BJ (cell line): ENCODE results near the gene AAMP. TPM values are rescaled to one million over a fixed set of nuclear protein-coding genes. Genes with fewer than 3 reads are reported as not detected.

Experiments used
- CTCF ChIA-PET: fragments of 350-600 bp; formaldehyde crosslinking; extraction: SDS; loops from one replicate; lab custom pipeline; 2021; ENCODE audit warnings: antibody characterized with exemption, inconsistent platforms; lab: Yijun Ruan, JAX
- POLR2A ChIA-PET: fragments of 300-600 bp; sonication (Branson Sonifier 250); formaldehyde crosslinking; extraction: SDS; loops from one replicate; lab custom pipeline; 2021; ENCODE audit warnings: antibody characterized with exemption; lab: Charles Lee
- DNase-seq: peaks from one replicate; pipeline ENCODE4 v3.0.0-alpha.2; 2011; ENCODE audit warnings: low read depth
- H3K27me3 ChIP-seq: 2 replicates; pipeline ENCODE4 v1.6.0; 2011; ENCODE audit warnings: low read length; ENCODE audit not compliant: control insufficient read depth, insufficient read depth
- H3K36me3 ChIP-seq: 2 replicates; pipeline ENCODE4 v1.5.1; 2011; ENCODE audit warnings: low read length; ENCODE audit not compliant: control insufficient read depth, insufficient read depth
- H3K4me3 ChIP-seq: 2 replicates; pipeline ENCODE4 v1.5.1; 2011; ENCODE audit warnings: low read depth, mild to moderate bottlenecking, control low read depth, low read length
- CTCF ChIP-seq: IDR thresholded peaks from 2 replicates; pipeline ENCODE4 v1.5.1; 2011; ENCODE audit warnings: low read depth, mild to moderate bottlenecking, control low read depth, inconsistent platforms, low read length, moderate library complexity; ENCODE audit not compliant: insufficient read depth
- polyA plus RNA-seq: library from polyadenylated mRNA; depleted of rRNA; stranded (reverse); fragments of >200 nt; gene quantifications from 2 replicates; pipeline ENCODE4 v1.2.3, GENCODE V29; 2011

Gene AAMP
- polyA plus RNA-seq, 1 experiment = 84.9 TPM

- no peak for DNase-seq
- Histone ChIP-seq H3K27me3 (no peaks in the 10 kb centered on the region), H3K36me3 (no peaks in the 10 kb centered on the region; the same call in 1 of the 2 replicates), H3K4me3 (peak within 1 kb of the TSS; percentile 89)
- TF ChIP-seq CTCF = peak; percentile 56
- ChIA-PET POLR2A (no interaction called here), CTCF (interaction anchor here (0.6 to 17.8 kb wide), 20 partner anchors 9 to 584 kb away, joined by 3 to 244 read pairs (median 4); partner anchors contain the start of genes CATIP and CTDSP1)
These were observed 22.4 kb upstream of the AAMP start, which contains the start of gene TMBIM1 for GRCh38 chr2:218292048-218293014. TSS of gene TMBIM1 (minus strand) at chr2:218292503. CDS start at chr2:218282141, 10,362 bp downstream.

- no peak for DNase-seq
- CTCF ChIA-PET = interaction anchor here (0.6 to 17.8 kb wide), 12 partner anchors 9 to 584 kb away, joined by 3 to 244 read pairs (median 4); partner anchors contain the start of gene CATIP
- Histone ChIP-seq H3K36me3 (no peaks in the 10 kb centered on the region; the same call in 1 of the 2 replicates), H3K27me3 (no peaks in the 10 kb centered on the region), H3K4me3 (peak overlapping the region; percentile 89)
- POLR2A ChIA-PET = no interaction called here
- no peak for TF ChIP-seq CTCF
These were observed 21.5 kb upstream of the AAMP start for GRCh38 chr2:218291318-218292047.

GRCh38 chr2:218290316-218291261, 20.7 kb upstream of the AAMP start:
- TF ChIP-seq CTCF = no peak
- Histone ChIP-seq H3K27me3 (no peaks in the 10 kb centered on the region), H3K36me3 (no peaks in the 10 kb centered on the region; the same call in 1 of the 2 replicates), H3K4me3 (peak overlapping the region; percentile 89)
- ChIA-PET CTCF (interaction anchor here (1.0 to 4.2 kb wide), 5 partner anchors 12 to 106 kb away, joined by 3 to 38 read pairs (median 6); partner anchors contain the start of gene CATIP), POLR2A (interaction anchor here (0.6 kb wide), 1 partner anchor 64 kb away, joined by 3 read pairs; no protein-coding TSS in a partner anchor)
- DNase-seq = no peak

- DNase-seq = no peak
- H3K36me3 ChIP-seq = no peaks in the 10 kb centered on the region; the same call in 1 of the 2 replicates
These were observed 19.8 kb upstream of the AAMP start for GRCh38 chr2:218289639-218290315.

More at GRCh38 chr2:218289639-218290315, 19.8 kb upstream of the AAMP start:
- no peaks in the 10 kb centered on the region for H3K27me3 ChIP-seq
- CTCF ChIA-PET = interaction anchor here (1.0 to 4.2 kb wide), 4 partner anchors 11 to 106 kb away, joined by 3 to 38 read pairs (median 4); partner anchors contain the start of gene CATIP
- POLR2A ChIA-PET = interaction anchor here (0.6 kb wide), 1 partner anchor 63 kb away, joined by 3 read pairs; no protein-coding TSS in a partner anchor
- H3K4me3 ChIP-seq = no peak overlapping the region
- no peak for TF ChIP-seq CTCF
